Uterus (tissue), 2 donors: ENCODE data around the gene DOCK4.

Experiments
- CTCF ChIP-seq, 4 experiments: fragments of 200-600 bp in 2 of 4; fragments of 450-650 bp in 2 of 4; sonication (generic) in 2 of 4; IDR thresholded peaks; one replicate each; pipeline ENCODE4 v1.5.1; 2016 to 2019; ENCODE audit warnings: antibody characterized with exemption in 4 of 4, mild to moderate bottlenecking in 2 of 4, moderate library complexity in 1 of 4
- POLR2A ChIP-seq, 2 donors: fragments of 450-650 bp; IDR thresholded peaks; one replicate each; pipeline ENCODE4 v1.6.1; 2016; ENCODE audit warnings: antibody characterized with exemption in 2 of 2, mild to moderate bottlenecking in 1 of 2, moderate library complexity in 1 of 2

- no peak for TF ChIP-seq CTCF (IDR thresholded peaks at IDR 0.05)
- TF ChIP-seq POLR2A (IDR thresholded peaks at IDR 0.05) = no peak
These were observed 461.6 kb downstream of the DOCK4 start for GRCh38 chr7:111744501-111745155.
